Gastrocnemius medialis (tissue), 4 donors: Measurements from ENCODE around the gene NFASC.

Source experiments
- CTCF ChIP-seq, 5 experiments: fragments of 450-650 bp in 3 of 5; fragments of 200-600 bp in 2 of 5; sonication (generic) in 2 of 5; IDR thresholded peaks in 4 of 5; conservative IDR thresholded peaks in 1 of 5; 1 replicate in 4 of 5; 2 replicates in 1 of 5; pipeline ENCODE4 v1.5.1; 2016 to 2019; ENCODE audit warnings: antibody characterized with exemption in 5 of 5, mild to moderate bottlenecking in 3 of 5, moderate library complexity in 3 of 5
- POLR2A ChIP-seq, 2 donors: fragments of 450-650 bp; IDR thresholded peaks; one replicate each; pipeline ENCODE4 v1.6.1; 2017; ENCODE audit warnings: antibody characterized with exemption in 2 of 2, mild to moderate bottlenecking in 2 of 2, moderate library complexity in 2 of 2

GRCh38 chr1:204882479-204882878 lies 11.8 kb downstream of the NFASC start:
- TF ChIP-seq CTCF (IDR thresholded peaks at IDR 0.05 in 4 of 5, conservative IDR thresholded peaks at IDR 0.05 in 1 of 5) = no peak
- TF ChIP-seq POLR2A (IDR thresholded peaks at IDR 0.05) = no peak
